IMR-90 (cell line): ENCODE data around the gene EXOC2. TPM values are rescaled to one million over a fixed set of nuclear protein-coding genes. Genes with fewer than 3 reads are reported as not detected.

Experiments
- ATAC-seq: fragments of 200-7000 bp; cut with Tn5 transposase; 2 replicates; pipeline ENCODE4 v1.9.1; 2020; ENCODE audit warnings: low read depth, mild to moderate bottlenecking, moderate library complexity
- BruUV-seq: library from RNA; stranded (reverse); fragments of 400-500 nt; replicated peaks from 2 replicates; lab custom pipeline; 2021; lab: Mats Ljungman, UMichigan
- CTCF ChIA-PET: fragments of 300-600 bp; formaldehyde crosslinking; extraction: SDS; loops from one replicate; lab custom pipeline; 2021; ENCODE audit warnings: antibody characterized with exemption; lab: Yijun Ruan, JAX
- POLR2A ChIA-PET: fragments of 300-600 bp; sonication (Branson Sonifier 250); formaldehyde crosslinking; loops from one replicate; lab custom pipeline; 2022; ENCODE audit warnings: antibody characterized with exemption; ENCODE audit not compliant: unreplicated experiment; lab: Charles Lee
- DNase-seq: peaks from one replicate; pipeline ENCODE4 v3.0.0; 2013
- H2AFZ ChIP-seq: replicated peaks from 2 replicates; pipeline ENCODE3; 2013; ENCODE audit warnings: low read length, mild to moderate bottlenecking; ENCODE audit not compliant: poor library complexity
- H2AK5ac ChIP-seq: 2 replicates; pipeline ENCODE4 v1.6.1; 2013; ENCODE audit warnings: low read depth, low read length, inconsistent platforms
- H2AK9ac ChIP-seq: replicated peaks from 2 replicates; pipeline ENCODE3; 2013; ENCODE audit warnings: mild to moderate bottlenecking, low read depth, low read length, moderate library complexity; ENCODE audit not compliant: poor library complexity
- H2BK120ac ChIP-seq: 2 replicates; pipeline ENCODE4 v1.6.1; 2013; ENCODE audit warnings: low read depth, low read length, inconsistent platforms
- H2BK15ac ChIP-seq: 3 replicates; pipeline ENCODE4 v1.6.1; 2013; ENCODE audit warnings: low read depth, low read length, inconsistent platforms
- H2BK20ac ChIP-seq: 2 replicates; pipeline ENCODE4 v1.6.1; 2013; ENCODE audit warnings: low read depth, mild to moderate bottlenecking, inconsistent platforms, low read length, moderate library complexity
- H2BK5ac ChIP-seq: 2 replicates; pipeline ENCODE4 v1.6.1; 2013; ENCODE audit warnings: mild to moderate bottlenecking, low read depth, low read length, inconsistent platforms; ENCODE audit not compliant: poor library complexity, severe bottlenecking
- H3K14ac ChIP-seq: replicated peaks from 2 replicates; pipeline ENCODE4 v1.6.1; 2013; ENCODE audit warnings: low read depth, low read length, inconsistent platforms
- H3K18ac ChIP-seq: 2 replicates; pipeline ENCODE4 v1.6.1; 2013; ENCODE audit warnings: low read depth, low read length, control low read depth
- H3K23ac ChIP-seq: 2 replicates; pipeline ENCODE4 v1.6.1; 2013; ENCODE audit warnings: low read depth, low read length, inconsistent platforms
- H3K27ac ChIP-seq: 2 replicates; pipeline ENCODE4 v1.5.1; 2013; ENCODE audit warnings: mild to moderate bottlenecking, control low read depth, low read length; ENCODE audit not compliant: insufficient read depth
- H3K27me3 ChIP-seq: 2 replicates; pipeline ENCODE4 v1.6.1; 2013; ENCODE audit warnings: low read length; ENCODE audit not compliant: control insufficient read depth, insufficient read depth
- H3K36me3 ChIP-seq: 2 replicates; pipeline ENCODE4 v1.6.1; 2013; ENCODE audit warnings: low read length, mixed read lengths; ENCODE audit not compliant: control insufficient read depth, insufficient read depth
- H3K4ac ChIP-seq: 2 replicates; pipeline ENCODE4 v1.6.1; 2013; ENCODE audit warnings: low read depth, low read length, inconsistent platforms
- H3K4me1 ChIP-seq: 2 replicates; pipeline ENCODE4 v1.6.1; 2013; ENCODE audit warnings: low read length, mixed read lengths; ENCODE audit not compliant: control insufficient read depth, insufficient read depth
- H3K4me2 ChIP-seq: 2 replicates; pipeline ENCODE4 v1.6.1; 2013; ENCODE audit warnings: low read depth, mild to moderate bottlenecking, control low read depth, low read length, moderate library complexity
- H3K4me3 ChIP-seq: 2 replicates; pipeline ENCODE4 v1.5.1; 2013; ENCODE audit warnings: low read depth, mild to moderate bottlenecking, control low read depth, low read length, moderate library complexity; ENCODE audit not compliant: insufficient read depth
- H3K56ac ChIP-seq: 2 replicates; pipeline ENCODE4 v1.6.1; 2013; ENCODE audit warnings: low read length, inconsistent platforms; ENCODE audit not compliant: insufficient read depth; ENCODE audit errors: extremely low read depth
- H3K79me1 ChIP-seq, 2 experiments: 2 replicates each; pipeline ENCODE4 v1.6.1; 2013; ENCODE audit warnings: low read length in 2 of 2, inconsistent platforms in 1 of 2, low read depth in 1 of 2
- H3K9ac ChIP-seq: 2 replicates; pipeline ENCODE4 v1.6.1; 2013; ENCODE audit warnings: low read depth, low read length, control low read depth
- H3K9me1 ChIP-seq: 2 replicates; pipeline ENCODE4 v1.6.1; 2013; ENCODE audit warnings: low read length, inconsistent platforms; ENCODE audit not compliant: insufficient read depth
- H3K9me3 ChIP-seq: 2 replicates; pipeline ENCODE4 v1.6.1; 2013; ENCODE audit warnings: low read length; ENCODE audit not compliant: control insufficient read depth, insufficient read depth
- H4K20me1 ChIP-seq: 2 replicates; pipeline ENCODE4 v1.6.1; 2013; ENCODE audit warnings: low read length, inconsistent platforms; ENCODE audit not compliant: insufficient read depth
- H4K5ac ChIP-seq: 2 replicates; pipeline ENCODE4 v1.6.1; 2013; ENCODE audit warnings: mild to moderate bottlenecking, low read depth, low read length, control low read depth
- H4K8ac ChIP-seq, 2 experiments: 2 replicates each; pipeline ENCODE4 v1.6.1; 2013; ENCODE audit warnings: low read depth in 2 of 2, low read length in 2 of 2, control low read depth in 1 of 2, inconsistent platforms in 1 of 2
- H4K91ac ChIP-seq: 2 replicates; pipeline ENCODE4 v1.6.1; 2013; ENCODE audit warnings: low read depth, low read length, inconsistent platforms; ENCODE audit not compliant: insufficient read depth
- CEBPB ChIP-seq: IDR thresholded peaks from 2 replicates; pipeline ENCODE4 v1.6.1; 2012; ENCODE audit warnings: low read depth, low read length, improper control_type of control experiment
- CHD1 ChIP-seq: IDR thresholded peaks from 2 replicates; pipeline ENCODE4 v1.6.1; 2012; ENCODE audit warnings: low read depth, low read length, improper control_type of control experiment
- CTCF ChIP-seq: conservative IDR thresholded peaks from 2 replicates; pipeline ENCODE4 v1.5.1; 2012; ENCODE audit warnings: mild to moderate bottlenecking, low read depth, low read length, improper control_type of control experiment
- ELK1 ChIP-seq: fragments of 150-350 bp; IDR thresholded peaks from 2 replicates; pipeline ENCODE4 v1.6.1; 2016; ENCODE audit warnings: low read depth, mild to moderate bottlenecking, low read length, moderate library complexity, borderline replicate concordance
- MAZ ChIP-seq: IDR thresholded peaks from 2 replicates; pipeline ENCODE4 v1.6.1; 2012; ENCODE audit warnings: low read depth, mild to moderate bottlenecking, low read length, improper control_type of control experiment, moderate library complexity, borderline replicate concordance
- MXI1 ChIP-seq: IDR thresholded peaks from 2 replicates; pipeline ENCODE4 v1.6.1; 2012; ENCODE audit warnings: low read depth, mild to moderate bottlenecking, low read length, moderate library complexity, borderline replicate concordance
- NFE2L2 ChIP-seq: fragments of 150-350 bp; IDR thresholded peaks from 2 replicates; pipeline ENCODE4 v1.6.1; 2016; ENCODE audit warnings: low read depth, mild to moderate bottlenecking, low read length
- POLR2A ChIP-seq: IDR thresholded peaks from 2 replicates; pipeline ENCODE4 v1.6.1; 2012; ENCODE audit warnings: mild to moderate bottlenecking, low read depth, low read length
- RAD21 ChIP-seq: IDR thresholded peaks from 2 replicates; pipeline ENCODE4 v1.6.1; 2012; ENCODE audit warnings: low read length, improper control_type of control experiment
- RFX5 ChIP-seq: IDR thresholded peaks from 2 replicates; pipeline ENCODE4 v1.8.0; 2012; ENCODE audit warnings: low read depth, mild to moderate bottlenecking, low read length, moderate library complexity
- SMC3 ChIP-seq: fragments of 150-350 bp; IDR thresholded peaks from 2 replicates; pipeline ENCODE4 v1.6.1; 2016; ENCODE audit warnings: low read depth, mild to moderate bottlenecking, antibody characterized with exemption, low read length, moderate library complexity
- USF2 ChIP-seq: fragments of 150-350 bp; IDR thresholded peaks from 2 replicates; pipeline ENCODE4 v1.6.1; 2017; ENCODE audit warnings: mild to moderate bottlenecking, antibody characterized with exemption, low read length, low read depth
- WGBS, 2 experiments: methylation state at CpG; one replicate each; pipeline versions ENCODE4 v1.1.5 to v1.1.7; 2013; ENCODE audit warnings: missing lambda C conversion rate in 2 of 2; ENCODE audit not compliant: insufficient read length in 1 of 2; ENCODE audit errors: extremely low coverage in 2 of 2; 5-methylcytosine and 5-hydroxymethylcytosine counted together
- dilution Hi-C: fragments of 300-500 bp; cut with HindIII; formaldehyde crosslinking; loops from one replicate; pipeline ENCODE4 v1.14.3; 2018; ENCODE audit warnings: low sequenced_read_pairs; ENCODE audit not compliant: unreplicated experiment
- in situ Hi-C: fragments of 300-500 bp; cut with MboI; formaldehyde crosslinking; loops from 3 replicates; pipeline ENCODE4 v1.14.3; 2019; ENCODE audit warnings: low sequenced_read_pairs, inconsistent platforms, mixed read lengths
- intact Hi-C: fragments of 100-400 bp; cut with micrococcal nuclease; formaldehyde crosslinking; loops from 2 replicates; pipeline ENCODE4 v1.10.0; 2022
- polyA plus RNA-seq, 3 experiments: library from polyadenylated mRNA; depleted of rRNA; stranded (reverse); fragments of >200 nt; gene quantifications; 2 replicates each; pipeline ENCODE4 v1.2.3, GENCODE V29; 2012; ENCODE audit warnings: low replicate concordance in 1 of 3
- total RNA-seq: library from RNA; depleted of rRNA; stranded (reverse); fragments of >200 nt; gene quantifications from 2 replicates; pipeline ENCODE4 v1.2.3, GENCODE V29; 2012

EXOC2 gene
- total and polyA plus RNA-seq, 2 of the 4 experiments (the other 2 are of a cell fraction), result 13.1 to 37.3 TPM

- ChIA-PET CTCF (no interaction called here), POLR2A (no interaction called here)
- no peak overlapping the region for H2BK120ac ChIP-seq
- no peak overlapping the region for H4K8ac ChIP-seq
- ATAC-seq (no peak), DNase-seq (no peak)
- no peaks in the 10 kb centered on the region for H4K20me1 ChIP-seq
- BruUV-seq, result no TSS peak
- H2AK9ac ChIP-seq, result no peak overlapping the region
- H3K9ac ChIP-seq, result no peak overlapping the region
- no peak overlapping the region for H2BK5ac ChIP-seq
- no peak overlapping the region for H3K23ac ChIP-seq
- H3K14ac ChIP-seq, result no peak overlapping the region
- intact Hi-C loops, result no loop called here
- no peak overlapping the region for H3K56ac ChIP-seq
- H3K18ac ChIP-seq, result no peak overlapping the region
- no peak overlapping the region for H3K4ac ChIP-seq
- H3K9me3 ChIP-seq, result no peaks in the 10 kb centered on the region
- H4K91ac ChIP-seq, result no peak overlapping the region
- H3K4me2 ChIP-seq, result no peak overlapping the region
- in situ Hi-C loops, result no loop called here
- peaks cover 6% of the 10 kb centered on the region for H3K9me1 ChIP-seq
- H3K79me1 ChIP-seq, result 0 out of 4 replicates have a peak, but pooled peaks cover 0 to 4% of the 10 kb centered on the region in 2 experiments
- H2BK20ac ChIP-seq, result no peak overlapping the region
- no peaks in the 10 kb centered on the region for H3K36me3 ChIP-seq
- H2AK5ac ChIP-seq, result no peak overlapping the region
- H3K27me3 ChIP-seq, result no peaks in the 10 kb centered on the region
- dilution Hi-C loops, result no loop called here
- TF ChIP-seq CEBPB (no peak), NFE2L2 (no peak), CTCF (no peak), POLR2A (no peak), SMC3 (no peak), CHD1 (no peak), RAD21 (no peak), USF2 (no peak), MXI1 (no peak), ELK1 (no peak), MAZ (no peak), RFX5 (no peak)
- no peak overlapping the region for H2BK15ac ChIP-seq
- 100% methylated on average over 1 of the region's 6 CpGs; no CpG with 5 or more reads in 1 of the 2 experiments for WGBS, 2 experiments
- H3K4me1 ChIP-seq, result 0 out of 2 replicates have a peak, but pooled peaks cover 4% of the 10 kb centered on the region
- H2AFZ ChIP-seq, result no peak overlapping the region
- no peak overlapping the region for H4K5ac ChIP-seq
- no peak overlapping the region for H3K4me3 ChIP-seq
- H3K27ac ChIP-seq, result no peak overlapping the region
Measured at GRCh38 chr6:708237-708598, 15.3 kb upstream of the EXOC2 start.
